Measurements from ENCODE around the gene CCT8. TPM values are rescaled to one million over a fixed set of nuclear protein-coding genes. Genes with fewer than 3 reads are reported as not detected.
A peak's percentile ranks its signal among the peaks of the same experiment; 100 is the strongest.

The CCT8 gene
- total and polyA plus RNA-seq, 9 of the 15 experiments (the other 6 are each of a cell fraction or from before 2014, with no cell fraction given), result 451 to 1,153 (median 677) TPM

DNA sequence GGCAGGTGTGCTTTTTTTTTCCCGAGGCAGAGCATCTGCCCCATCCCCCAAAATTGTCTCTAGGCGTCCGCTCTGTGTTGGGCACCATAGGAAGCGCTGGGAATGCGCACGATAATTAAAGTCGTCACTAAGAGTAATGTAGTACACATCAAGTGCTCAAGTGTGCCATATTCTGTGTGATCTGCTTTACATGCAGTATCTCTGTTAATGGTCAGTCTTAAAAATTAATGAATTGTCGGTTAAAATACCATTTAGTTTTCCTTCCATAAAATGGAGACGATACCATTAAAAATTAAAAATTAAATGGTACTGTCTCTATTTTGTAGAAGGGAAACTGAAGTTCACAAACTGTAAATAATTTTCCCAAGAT is 544 bp upstream of the CCT8 start (continued):
- no peak for TF ChIP-seq E2F5 (CRISPR knock-in tag; IDR thresholded peaks at IDR 0.05)
- peak; percentile 49; the same call in 1 of the 2 replicates for TF ChIP-seq MTF1 (CRISPR knock-in tag; IDR thresholded peaks at IDR 0.05; ENCODE audit: borderline replicate concordance)
- TF ChIP-seq SNIP1 (IDR thresholded peaks at IDR 0.05; ENCODE audit: low read depth), result no peak
- TF ChIP-seq, protein P1, sequence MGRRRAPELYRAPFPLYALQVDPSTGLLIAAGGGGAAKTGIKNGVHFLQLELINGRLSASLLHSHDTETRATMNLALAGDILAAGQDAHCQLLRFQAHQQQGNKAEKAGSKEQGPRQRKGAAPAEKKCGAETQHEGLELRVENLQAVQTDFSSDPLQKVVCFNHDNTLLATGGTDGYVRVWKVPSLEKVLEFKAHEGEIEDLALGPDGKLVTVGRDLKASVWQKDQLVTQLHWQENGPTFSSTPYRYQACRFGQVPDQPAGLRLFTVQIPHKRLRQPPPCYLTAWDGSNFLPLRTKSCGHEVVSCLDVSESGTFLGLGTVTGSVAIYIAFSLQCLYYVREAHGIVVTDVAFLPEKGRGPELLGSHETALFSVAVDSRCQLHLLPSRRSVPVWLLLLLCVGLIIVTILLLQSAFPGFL (CRISPR knock-in tag; IDR thresholded peaks at IDR 0.05), result peak; percentile 91; the same call in 1 of the 2 replicates
- peak; percentile 76 for TF ChIP-seq DMBX1 (CRISPR knock-in tag; IDR thresholded peaks at IDR 0.05; ENCODE audit: borderline replicate concordance)
- no peak for TF ChIP-seq ZNF316 (IDR thresholded peaks at IDR 0.05)
- TF ChIP-seq, protein P2, sequence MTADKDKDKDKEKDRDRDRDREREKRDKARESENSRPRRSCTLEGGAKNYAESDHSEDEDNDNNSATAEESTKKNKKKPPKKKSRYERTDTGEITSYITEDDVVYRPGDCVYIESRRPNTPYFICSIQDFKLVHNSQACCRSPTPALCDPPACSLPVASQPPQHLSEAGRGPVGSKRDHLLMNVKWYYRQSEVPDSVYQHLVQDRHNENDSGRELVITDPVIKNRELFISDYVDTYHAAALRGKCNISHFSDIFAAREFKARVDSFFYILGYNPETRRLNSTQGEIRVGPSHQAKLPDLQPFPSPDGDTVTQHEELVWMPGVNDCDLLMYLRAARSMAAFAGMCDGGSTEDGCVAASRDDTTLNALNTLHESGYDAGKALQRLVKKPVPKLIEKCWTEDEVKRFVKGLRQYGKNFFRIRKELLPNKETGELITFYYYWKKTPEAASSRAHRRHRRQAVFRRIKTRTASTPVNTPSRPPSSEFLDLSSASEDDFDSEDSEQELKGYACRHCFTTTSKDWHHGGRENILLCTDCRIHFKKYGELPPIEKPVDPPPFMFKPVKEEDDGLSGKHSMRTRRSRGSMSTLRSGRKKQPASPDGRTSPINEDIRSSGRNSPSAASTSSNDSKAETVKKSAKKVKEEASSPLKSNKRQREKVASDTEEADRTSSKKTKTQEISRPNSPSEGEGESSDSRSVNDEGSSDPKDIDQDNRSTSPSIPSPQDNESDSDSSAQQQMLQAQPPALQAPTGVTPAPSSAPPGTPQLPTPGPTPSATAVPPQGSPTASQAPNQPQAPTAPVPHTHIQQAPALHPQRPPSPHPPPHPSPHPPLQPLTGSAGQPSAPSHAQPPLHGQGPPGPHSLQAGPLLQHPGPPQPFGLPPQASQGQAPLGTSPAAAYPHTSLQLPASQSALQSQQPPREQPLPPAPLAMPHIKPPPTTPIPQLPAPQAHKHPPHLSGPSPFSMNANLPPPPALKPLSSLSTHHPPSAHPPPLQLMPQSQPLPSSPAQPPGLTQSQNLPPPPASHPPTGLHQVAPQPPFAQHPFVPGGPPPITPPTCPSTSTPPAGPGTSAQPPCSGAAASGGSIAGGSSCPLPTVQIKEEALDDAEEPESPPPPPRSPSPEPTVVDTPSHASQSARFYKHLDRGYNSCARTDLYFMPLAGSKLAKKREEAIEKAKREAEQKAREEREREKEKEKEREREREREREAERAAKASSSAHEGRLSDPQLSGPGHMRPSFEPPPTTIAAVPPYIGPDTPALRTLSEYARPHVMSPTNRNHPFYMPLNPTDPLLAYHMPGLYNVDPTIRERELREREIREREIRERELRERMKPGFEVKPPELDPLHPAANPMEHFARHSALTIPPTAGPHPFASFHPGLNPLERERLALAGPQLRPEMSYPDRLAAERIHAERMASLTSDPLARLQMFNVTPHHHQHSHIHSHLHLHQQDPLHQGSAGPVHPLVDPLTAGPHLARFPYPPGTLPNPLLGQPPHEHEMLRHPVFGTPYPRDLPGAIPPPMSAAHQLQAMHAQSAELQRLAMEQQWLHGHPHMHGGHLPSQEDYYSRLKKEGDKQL (CRISPR knock-in tag; IDR thresholded peaks at IDR 0.05; ENCODE audit: borderline replicate concordance), result no peak
- TF ChIP-seq, protein P3, sequence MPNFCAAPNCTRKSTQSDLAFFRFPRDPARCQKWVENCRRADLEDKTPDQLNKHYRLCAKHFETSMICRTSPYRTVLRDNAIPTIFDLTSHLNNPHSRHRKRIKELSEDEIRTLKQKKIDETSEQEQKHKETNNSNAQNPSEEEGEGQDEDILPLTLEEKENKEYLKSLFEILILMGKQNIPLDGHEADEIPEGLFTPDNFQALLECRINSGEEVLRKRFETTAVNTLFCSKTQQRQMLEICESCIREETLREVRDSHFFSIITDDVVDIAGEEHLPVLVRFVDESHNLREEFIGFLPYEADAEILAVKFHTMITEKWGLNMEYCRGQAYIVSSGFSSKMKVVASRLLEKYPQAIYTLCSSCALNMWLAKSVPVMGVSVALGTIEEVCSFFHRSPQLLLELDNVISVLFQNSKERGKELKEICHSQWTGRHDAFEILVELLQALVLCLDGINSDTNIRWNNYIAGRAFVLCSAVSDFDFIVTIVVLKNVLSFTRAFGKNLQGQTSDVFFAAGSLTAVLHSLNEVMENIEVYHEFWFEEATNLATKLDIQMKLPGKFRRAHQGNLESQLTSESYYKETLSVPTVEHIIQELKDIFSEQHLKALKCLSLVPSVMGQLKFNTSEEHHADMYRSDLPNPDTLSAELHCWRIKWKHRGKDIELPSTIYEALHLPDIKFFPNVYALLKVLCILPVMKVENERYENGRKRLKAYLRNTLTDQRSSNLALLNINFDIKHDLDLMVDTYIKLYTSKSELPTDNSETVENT (CRISPR knock-in tag; IDR thresholded peaks at IDR 0.05), result no peak
- TF ChIP-seq, protein P4, sequence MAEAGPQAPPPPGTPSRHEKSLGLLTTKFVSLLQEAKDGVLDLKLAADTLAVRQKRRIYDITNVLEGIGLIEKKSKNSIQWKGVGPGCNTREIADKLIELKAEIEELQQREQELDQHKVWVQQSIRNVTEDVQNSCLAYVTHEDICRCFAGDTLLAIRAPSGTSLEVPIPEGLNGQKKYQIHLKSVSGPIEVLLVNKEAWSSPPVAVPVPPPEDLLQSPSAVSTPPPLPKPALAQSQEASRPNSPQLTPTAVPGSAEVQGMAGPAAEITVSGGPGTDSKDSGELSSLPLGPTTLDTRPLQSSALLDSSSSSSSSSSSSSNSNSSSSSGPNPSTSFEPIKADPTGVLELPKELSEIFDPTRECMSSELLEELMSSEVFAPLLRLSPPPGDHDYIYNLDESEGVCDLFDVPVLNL (CRISPR knock-in tag; IDR thresholded peaks at IDR 0.05; ENCODE audit: low read depth), result no peak
- TF ChIP-seq SP2 (IDR thresholded peaks at IDR 0.05; ENCODE audit: extremely low read depth, low read depth, low read length, poor library complexity, severe bottlenecking), result no peak
- TF ChIP-seq ZNF175 (CRISPR knock-in tag; IDR thresholded peaks at IDR 0.05; ENCODE audit: low read depth), result no peak
- TF ChIP-seq CEBPB (tag; IDR thresholded peaks at IDR 0.05), result 0 out of 2 replicates have a peak, but pooled peaks have one; percentile 10
- TF ChIP-seq NR4A1 (CRISPR knock-in tag; IDR thresholded peaks at IDR 0.05), result no peak
- TF ChIP-seq NR4A1 (tag; IDR thresholded peaks at IDR 0.05), result no peak
- TF ChIP-seq DPF2 (IDR thresholded peaks at IDR 0.05), result peak; percentile 64
- TF ChIP-seq MEF2A (IDR thresholded peaks at IDR 0.05; ENCODE audit: control insufficient read depth, low read depth, low read length), result no peak
- TF ChIP-seq GABPB1 (CRISPR knock-in tag; IDR thresholded peaks at IDR 0.05), result no peak

All from K562 (cell line).